SK-N-MC (cell line): ENCODE measurements around the gene HSP90AB1.

Source experiments
- EZH2 ChIP-seq: fragments of 200-600 bp; sonication (generic); IDR thresholded peaks from one replicate; pipeline ENCODE4 v1.6.1; 2017; ENCODE audit warnings: antibody characterized with exemption
- POLR2AphosphoS5 ChIP-seq: IDR thresholded peaks from 2 replicates; pipeline ENCODE4 v1.6.1; 2012; ENCODE audit warnings: mild to moderate bottlenecking, low read depth, low read length, borderline replicate concordance

DNA sequence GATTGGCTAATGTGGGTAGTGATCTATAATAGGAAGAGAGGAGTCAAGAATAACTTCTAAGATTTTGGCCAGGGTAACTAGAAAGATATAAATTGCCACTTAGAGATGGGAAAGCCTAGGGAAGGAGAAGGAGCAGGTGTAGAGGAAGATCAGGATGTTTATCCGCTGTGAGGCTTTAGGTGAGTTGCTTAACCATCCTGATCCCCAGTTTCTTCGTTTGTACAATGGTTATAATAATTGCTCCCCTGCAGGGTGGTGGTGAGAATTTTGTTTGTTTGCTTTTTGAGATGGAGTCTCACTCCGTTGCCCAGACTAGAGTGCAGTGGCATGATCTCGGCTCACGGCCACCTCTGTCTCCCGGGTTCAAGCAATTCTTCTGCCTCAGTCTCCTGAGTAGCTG, 32.6 kb upstream of the HSP90AB1 start:
- TF ChIP-seq EZH2 (no peak), POLR2AphosphoS5 (no peak)
